AG04450 (cell line): ENCODE measurements around the gene EMP3. TPM values are rescaled to one million over a fixed set of nuclear protein-coding genes. Genes with fewer than 3 reads are reported as not detected.
"Not testable (repeated sequence)": the region's sequence is repeated elsewhere in the genome, so short reads cannot be mapped to it uniquely, and the experiment has no call there.

Experiments used
- CTCF ChIA-PET: fragments of 300-600, 350-600 bp; formaldehyde crosslinking; extraction: SDS; loops from one replicate; lab custom pipeline; 2022; ENCODE audit warnings: antibody characterized with exemption, inconsistent platforms; lab: Charles Lee
- POLR2A ChIA-PET: fragments of 350-600 bp; formaldehyde crosslinking; extraction: SDS; loops from one replicate; lab custom pipeline; 2021; ENCODE audit warnings: antibody characterized with exemption, inconsistent platforms; lab: Yijun Ruan, JAX
- DNase-seq: peaks from one replicate; pipeline ENCODE4 v3.0.0-alpha.2; 2011; ENCODE audit warnings: low read depth, low spot score
- H3K27ac ChIP-seq: one replicate; pipeline ENCODE4 v1.5.1; 2012; ENCODE audit warnings: low read depth, low read length, control low read depth
- H3K27me3 ChIP-seq: one replicate; pipeline ENCODE4 v1.6.0; 2012; ENCODE audit warnings: low read length; ENCODE audit not compliant: control insufficient read depth, insufficient read depth
- H3K4me3 ChIP-seq: 2 replicates; pipeline ENCODE4 v1.5.1; 2011; ENCODE audit warnings: mild to moderate bottlenecking, low read depth, low read length, control low read depth
- H3K9me3 ChIP-seq: 2 replicates; pipeline ENCODE4 v1.5.1; 2012; ENCODE audit warnings: low read length; ENCODE audit not compliant: control insufficient read depth, insufficient read depth
- polyA plus RNA-seq: library from polyadenylated mRNA; depleted of rRNA; stranded (reverse); fragments of >200 nt; gene quantifications from 2 replicates; pipeline ENCODE4 v1.2.3, GENCODE V29; 2011
- TF ChIP-seq, protein P1 (sequence below): IDR thresholded peaks from 2 replicates; pipeline ENCODE4 v1.5.1; 2011; ENCODE audit warnings: low read depth, low read length, control low read depth, inconsistent platforms

Gene EMP3
- polyA plus RNA-seq, 1 experiment, result 227 TPM

DNA sequence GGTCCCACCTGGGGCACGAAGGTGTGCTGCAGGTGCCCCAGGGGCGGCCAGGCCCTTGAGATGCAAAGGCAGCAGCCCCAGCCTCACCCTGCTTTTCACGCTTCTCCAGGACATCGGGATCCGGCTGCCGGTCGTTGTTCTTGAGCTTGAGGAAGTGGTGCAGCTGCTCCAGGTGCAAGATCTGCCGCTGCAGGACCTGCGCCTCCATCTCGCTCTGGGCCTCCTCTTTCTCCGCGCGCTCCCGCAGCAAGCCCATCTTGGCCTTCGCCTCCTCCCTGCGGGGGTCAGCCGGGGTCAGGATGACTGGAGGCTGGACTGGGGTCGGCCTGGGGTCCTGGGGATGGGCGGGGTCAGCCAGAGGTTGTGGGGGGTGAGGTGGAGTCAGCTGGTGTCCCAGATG is 21.5 kb upstream of the EMP3 start:
- CTCF ChIA-PET, result no interaction called here

GRCh38 chr19:48308631-48309586 is 16.4 kb upstream of the EMP3 start:
- no peak for DNase-seq
- Histone ChIP-seq H3K27ac (no peak overlapping the region), H3K4me3 (no peak overlapping the region), H3K27me3 (peaks cover 7% of the 10 kb centered on the region), H3K9me3 (no peaks in the 10 kb centered on the region)
- ChIA-PET CTCF (interaction anchor here (0.6 to 1.7 kb wide), 5 partner anchors 9 to 1272 kb away, joined by 3 to 10 read pairs (median 4); partner anchors contain the start of gene EMP3), POLR2A (no interaction called here)
- TF ChIP-seq, protein P1, sequence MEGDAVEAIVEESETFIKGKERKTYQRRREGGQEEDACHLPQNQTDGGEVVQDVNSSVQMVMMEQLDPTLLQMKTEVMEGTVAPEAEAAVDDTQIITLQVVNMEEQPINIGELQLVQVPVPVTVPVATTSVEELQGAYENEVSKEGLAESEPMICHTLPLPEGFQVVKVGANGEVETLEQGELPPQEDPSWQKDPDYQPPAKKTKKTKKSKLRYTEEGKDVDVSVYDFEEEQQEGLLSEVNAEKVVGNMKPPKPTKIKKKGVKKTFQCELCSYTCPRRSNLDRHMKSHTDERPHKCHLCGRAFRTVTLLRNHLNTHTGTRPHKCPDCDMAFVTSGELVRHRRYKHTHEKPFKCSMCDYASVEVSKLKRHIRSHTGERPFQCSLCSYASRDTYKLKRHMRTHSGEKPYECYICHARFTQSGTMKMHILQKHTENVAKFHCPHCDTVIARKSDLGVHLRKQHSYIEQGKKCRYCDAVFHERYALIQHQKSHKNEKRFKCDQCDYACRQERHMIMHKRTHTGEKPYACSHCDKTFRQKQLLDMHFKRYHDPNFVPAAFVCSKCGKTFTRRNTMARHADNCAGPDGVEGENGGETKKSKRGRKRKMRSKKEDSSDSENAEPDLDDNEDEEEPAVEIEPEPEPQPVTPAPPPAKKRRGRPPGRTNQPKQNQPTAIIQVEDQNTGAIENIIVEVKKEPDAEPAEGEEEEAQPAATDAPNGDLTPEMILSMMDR, result peak; percentile 46

More for the DNA sequence above, 21.5 kb upstream of the EMP3 start:
- Histone ChIP-seq H3K9me3 (no peaks in the 10 kb centered on the region; the same call in 1 of the 2 replicates), H3K27me3 (peaks cover 21% of the 10 kb centered on the region), H3K27ac (no peak overlapping the region), H3K4me3 (no peak overlapping the region)
- POLR2A ChIA-PET, result no interaction called here
- TF ChIP-seq, protein P1, result no peak
- no peak for DNase-seq

GRCh38 chr19:48309731-48310130 is 15.6 kb upstream of the EMP3 start:
- H3K27ac ChIP-seq, POLR2A ChIA-PET, H3K27me3 ChIP-seq, H3K4me3 ChIP-seq, H3K9me3 ChIP-seq, DNase-seq: not testable (repeated sequence)
- CTCF ChIA-PET, result interaction anchor here (1.6 to 1.7 kb wide), 2 partner anchors 15 to 43 kb away, joined by 4 to 10 read pairs; partner anchors contain the start of gene EMP3

GRCh38 chr19:48310227-48310626 is 15.1 kb upstream of the EMP3 start:
- TF ChIP-seq, protein P1, result no peak
- ChIA-PET POLR2A (interaction anchor here (0.6 kb wide), 1 partner anchor 54 kb away, joined by 3 read pairs; the partner anchor contains the start of gene SYNGR4), CTCF (no interaction called here)
- Histone ChIP-seq H3K9me3 (no peaks in the 10 kb centered on the region), H3K4me3 (no peak overlapping the region), H3K27me3 (peaks cover 4% of the 10 kb centered on the region), H3K27ac (no peak overlapping the region)
- no peak for DNase-seq

- no peak overlapping the region for H3K27ac ChIP-seq
- no peaks in the 10 kb centered on the region for H3K27me3 ChIP-seq
- TF ChIP-seq, protein P1, result no peak
- DNase-seq, result no peak
- ChIA-PET POLR2A (interaction anchor here (0.7 kb wide), 1 partner anchor 51 kb away, joined by 3 read pairs; no protein-coding TSS in a partner anchor), CTCF (no interaction called here)
- H3K4me3 ChIP-seq, result no peak overlapping the region
- no peaks in the 10 kb centered on the region for H3K9me3 ChIP-seq
Observed at GRCh38 chr19:48311384-48311783, 14.0 kb upstream of the EMP3 start.
